Prostate gland (tissue), 2 donors: Measurements from ENCODE around the gene NCR3LG1.

ENCODE experiments used
- POLR2A ChIP-seq: fragments of 450-650 bp; IDR thresholded peaks from one replicate; pipeline ENCODE4 v1.6.1; 2016; ENCODE audit warnings: antibody characterized with exemption, mild to moderate bottlenecking
- POLR2AphosphoS5 ChIP-seq: sonication (generic); formaldehyde crosslinking; IDR thresholded peaks from one replicate; pipeline ENCODE4 v1.6.1; 2017; ENCODE audit warnings: antibody characterized with exemption
- TF ChIP-seq, protein P1 (sequence below), 4 experiments: fragments of 200-600 bp in 2 of 4; fragments of 450-650 bp in 2 of 4; sonication (generic) in 2 of 4; IDR thresholded peaks; 1 replicate in 3 of 4; 2 replicates in 1 of 4; pipeline ENCODE4 v1.5.1; 2016 to 2019; ENCODE audit warnings: antibody characterized with exemption in 4 of 4, mild to moderate bottlenecking in 2 of 4, moderate library complexity in 2 of 4

DNA sequence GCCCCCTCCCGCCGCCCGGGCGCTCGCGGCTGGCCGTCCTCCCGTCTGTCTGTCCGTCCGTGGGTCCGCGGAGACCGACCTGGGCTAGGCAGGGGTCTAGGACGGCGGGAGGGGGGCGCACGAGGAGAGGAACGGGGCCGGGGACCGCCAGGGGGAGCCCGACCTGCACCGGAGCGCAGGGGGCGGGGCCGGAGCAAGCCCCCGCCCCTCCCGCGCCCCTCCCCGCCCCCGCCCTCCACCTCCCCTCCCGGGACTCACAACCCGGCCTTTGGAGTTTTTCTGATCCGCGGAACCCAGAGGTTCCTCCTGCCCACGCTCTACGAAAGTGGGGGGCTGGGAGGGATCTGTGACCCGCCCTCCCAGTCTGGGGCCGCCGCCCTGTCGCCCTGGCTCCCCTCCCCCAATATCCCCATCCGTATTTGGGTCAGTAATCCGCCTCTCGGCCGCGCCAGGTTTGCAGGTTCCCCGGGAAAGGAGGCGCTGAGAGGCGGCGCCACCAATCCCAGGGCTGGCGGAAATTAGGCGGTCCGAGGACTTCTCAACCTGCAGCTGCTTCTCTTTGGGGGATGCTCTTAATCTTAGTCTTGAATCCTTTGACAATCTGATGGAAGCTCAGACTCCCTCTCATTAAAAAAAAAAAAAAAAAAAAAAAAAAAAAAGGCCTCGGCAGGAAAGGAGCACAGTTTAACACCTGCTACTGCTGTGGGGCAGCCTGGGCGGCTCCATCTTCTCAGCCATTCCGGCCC, 37.8 kb downstream of the NCR3LG1 start:
- TF ChIP-seq, protein P1, sequence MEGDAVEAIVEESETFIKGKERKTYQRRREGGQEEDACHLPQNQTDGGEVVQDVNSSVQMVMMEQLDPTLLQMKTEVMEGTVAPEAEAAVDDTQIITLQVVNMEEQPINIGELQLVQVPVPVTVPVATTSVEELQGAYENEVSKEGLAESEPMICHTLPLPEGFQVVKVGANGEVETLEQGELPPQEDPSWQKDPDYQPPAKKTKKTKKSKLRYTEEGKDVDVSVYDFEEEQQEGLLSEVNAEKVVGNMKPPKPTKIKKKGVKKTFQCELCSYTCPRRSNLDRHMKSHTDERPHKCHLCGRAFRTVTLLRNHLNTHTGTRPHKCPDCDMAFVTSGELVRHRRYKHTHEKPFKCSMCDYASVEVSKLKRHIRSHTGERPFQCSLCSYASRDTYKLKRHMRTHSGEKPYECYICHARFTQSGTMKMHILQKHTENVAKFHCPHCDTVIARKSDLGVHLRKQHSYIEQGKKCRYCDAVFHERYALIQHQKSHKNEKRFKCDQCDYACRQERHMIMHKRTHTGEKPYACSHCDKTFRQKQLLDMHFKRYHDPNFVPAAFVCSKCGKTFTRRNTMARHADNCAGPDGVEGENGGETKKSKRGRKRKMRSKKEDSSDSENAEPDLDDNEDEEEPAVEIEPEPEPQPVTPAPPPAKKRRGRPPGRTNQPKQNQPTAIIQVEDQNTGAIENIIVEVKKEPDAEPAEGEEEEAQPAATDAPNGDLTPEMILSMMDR (IDR thresholded peaks at IDR 0.05), result peak; percentile 60 to 79 (median 68)
- TF ChIP-seq POLR2AphosphoS5 (peak; percentile 29), POLR2A (no peak)
